SU-DHL-6 (cell line): ENCODE data around the gene DNMT3A.

Experiments used
- CTCF ChIP-seq: fragments of 200-600 bp; sonication (generic); IDR thresholded peaks from one replicate; pipeline ENCODE4 v1.5.1; 2017; ENCODE audit warnings: antibody characterized with exemption, mild to moderate bottlenecking, low read length, moderate library complexity; ENCODE audit not compliant: insufficient read depth, poor library complexity, severe bottlenecking
- EZH2phosphoT487 ChIP-seq: fragments of 200-600 bp; sonication (generic), shearing (Covaris generic); conservative IDR thresholded peaks from 2 replicates; pipeline ENCODE4 v1.6.1; 2018; ENCODE audit warnings: mild to moderate bottlenecking, antibody characterized with exemption, low read length, moderate library complexity, mixed read lengths

DNA sequence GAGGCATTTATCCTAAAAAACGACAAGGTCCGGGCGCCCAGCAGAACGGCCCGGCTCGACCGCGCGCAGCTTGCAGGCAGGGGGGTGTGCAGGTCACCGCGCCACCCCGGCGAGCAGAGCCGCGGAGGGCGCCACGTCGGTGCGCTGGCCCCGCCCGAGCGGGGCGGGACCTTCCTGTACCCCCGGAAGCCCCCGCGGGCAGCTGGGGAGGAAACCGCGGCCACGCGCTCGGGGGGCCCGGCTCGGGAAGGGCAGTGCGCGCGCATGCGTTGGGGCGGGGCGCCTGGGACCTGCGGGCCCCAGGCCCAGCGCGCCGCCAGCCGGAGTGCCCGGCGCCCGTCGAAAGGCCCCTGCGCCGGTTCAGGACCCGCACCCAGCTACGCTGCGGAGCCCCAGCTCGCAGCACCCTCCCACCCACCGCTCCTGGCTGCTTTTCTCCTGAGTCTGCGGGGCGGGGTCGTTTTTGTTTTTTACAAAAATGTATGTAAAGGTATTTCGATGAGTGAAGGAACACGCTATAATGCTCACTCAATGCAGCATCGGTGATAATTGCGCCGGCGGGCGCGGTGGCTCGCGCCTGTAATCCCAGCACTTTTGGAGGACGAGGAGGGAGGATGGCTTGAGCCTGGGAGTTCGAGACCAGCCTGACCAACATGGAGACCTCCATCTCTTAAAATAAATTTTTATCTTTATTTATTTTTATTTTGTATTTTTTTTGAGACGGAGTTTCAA is 125.6 kb downstream of the DNMT3A start:
- TF ChIP-seq CTCF (no peak), EZH2phosphoT487 (peak; percentile 92; the same call in 1 of the 2 replicates)
